MV-4-11 (cell line): ENCODE data around the gene MAP3K5.

ENCODE experiments used
- DNase-seq: peaks from one replicate; lab custom pipeline; 2025; lab: John Stamatoyannopoulos, UW

MAP3K5 gene

GRCh38 chr6:136571065-136571464 is 221.2 kb downstream of the MAP3K5 start:
- no peak for DNase-seq

GRCh38 chr6:136568129-136568528 is 224.1 kb downstream of the MAP3K5 start:
- DNase-seq: no peak

GRCh38 chr6:136567688-136568087 is 224.6 kb downstream of the MAP3K5 start:
- no peak for DNase-seq

GRCh38 chr6:136566851-136567250 is 225.4 kb downstream of the MAP3K5 start:
- peak; percentile 53 for DNase-seq

GRCh38 chr6:136566007-136566487 is 226.2 kb downstream of the MAP3K5 start:
- peak; percentile 85 for DNase-seq

GRCh38 chr6:136564180-136564579 is 228.1 kb downstream of the MAP3K5 start:
- DNase-seq: no peak

- no peak for DNase-seq
Observed at GRCh38 chr6:136563386-136564152, 228.7 kb downstream of the MAP3K5 start.

GRCh38 chr6:136562211-136562610 is 230.1 kb downstream of the MAP3K5 start:
- DNase-seq: no peak

- DNase-seq: no peak
Observed at GRCh38 chr6:136553166-136553787, 239.0 kb downstream of the MAP3K5 start.

GRCh38 chr6:136552054-136552453 is 240.2 kb downstream of the MAP3K5 start:
- DNase-seq: no peak

GRCh38 chr6:136551103-136551502 is 241.2 kb downstream of the MAP3K5 start:
- DNase-seq: no peak

- DNase-seq: no peak
Observed at GRCh38 chr6:136550330-136551071, 241.8 kb downstream of the MAP3K5 start, which contains the start of gene MAP7. MAP7 (minus strand) TSS chr6:136550422; CDS start chr6:136550408, 14 bp downstream.

GRCh38 chr6:136550045-136550329 is 242.3 kb downstream of the MAP3K5 start:
- no peak for DNase-seq

GRCh38 chr6:136549300-136550044 is 242.8 kb downstream of the MAP3K5 start:
- no peak for DNase-seq

GRCh38 chr6:136548582-136549299 is 243.5 kb downstream of the MAP3K5 start:
- DNase-seq: no peak

- no peak for DNase-seq
Observed at GRCh38 chr6:136547871-136548270, 244.4 kb downstream of the MAP3K5 start.

- peak; percentile 41 for DNase-seq
Observed at GRCh38 chr6:136547336-136547735, 244.9 kb downstream of the MAP3K5 start.

- DNase-seq: no peak
Observed at GRCh38 chr6:136546331-136546730, 245.9 kb downstream of the MAP3K5 start.

- no peak for DNase-seq
Observed at GRCh38 chr6:136544326-136544725, 248.0 kb downstream of the MAP3K5 start.

GRCh38 chr6:136541395-136541794 is 250.9 kb downstream of the MAP3K5 start:
- DNase-seq: no peak

- no peak for DNase-seq
Observed at GRCh38 chr6:136539967-136540652, 252.2 kb downstream of the MAP3K5 start.
